ENCODE results near the gene ZNF568. TPM values are rescaled to one million over a fixed set of nuclear protein-coding genes. Genes with fewer than 3 reads are reported as not detected.

ZNF568 gene
- total RNA-seq, 1 donor from 2014 or later, result 13.2 TPM

DNA sequence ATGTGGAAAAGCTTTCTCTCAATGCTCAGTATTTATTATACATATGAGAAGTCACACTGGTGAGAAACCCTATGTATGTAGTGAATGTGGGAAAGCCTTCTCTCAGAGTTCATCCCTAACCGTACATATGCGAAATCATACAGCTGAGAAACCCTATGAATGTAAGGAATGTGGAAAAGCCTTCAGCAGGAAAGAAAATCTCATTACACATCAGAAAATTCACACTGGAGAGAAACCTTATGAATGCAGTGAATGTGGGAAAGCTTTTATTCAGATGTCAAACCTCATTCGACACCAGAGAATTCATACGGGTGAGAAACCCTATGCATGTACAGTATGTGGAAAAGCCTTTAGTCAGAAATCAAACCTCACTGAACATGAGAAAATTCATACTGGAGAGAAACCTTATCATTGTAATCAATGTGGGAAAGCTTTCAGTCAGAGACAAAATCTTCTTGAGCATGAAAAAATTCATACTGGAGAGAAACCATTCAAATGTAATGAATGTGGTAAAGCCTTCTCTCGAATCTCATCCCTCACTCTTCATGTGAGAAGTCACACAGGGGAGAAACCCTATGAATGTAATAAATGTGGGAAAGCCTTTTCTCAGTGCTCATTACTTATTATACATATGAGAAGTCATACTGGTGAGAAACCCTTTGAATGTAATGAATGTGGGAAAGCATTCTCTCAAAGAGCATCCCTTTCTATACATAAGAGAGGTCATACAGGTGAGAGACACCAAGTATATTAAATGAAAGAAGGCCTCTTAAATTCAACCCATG, 34.4 kb downstream of the ZNF568 start:
- H3K36me3 Mint-ChIP-seq (ENCODE audit: unreplicated experiment), result peaks cover 57% of the 10 kb centered on the region
- no peak overlapping the region for H3K27ac Mint-ChIP-seq (ENCODE audit: unreplicated experiment)
- H3K4me1 Mint-ChIP-seq (ENCODE audit: unreplicated experiment), result no peaks in the 10 kb centered on the region
- no peak overlapping the region for H3K4me3 Mint-ChIP-seq (ENCODE audit: unreplicated experiment)
- TF ChIP-seq, protein P1, sequence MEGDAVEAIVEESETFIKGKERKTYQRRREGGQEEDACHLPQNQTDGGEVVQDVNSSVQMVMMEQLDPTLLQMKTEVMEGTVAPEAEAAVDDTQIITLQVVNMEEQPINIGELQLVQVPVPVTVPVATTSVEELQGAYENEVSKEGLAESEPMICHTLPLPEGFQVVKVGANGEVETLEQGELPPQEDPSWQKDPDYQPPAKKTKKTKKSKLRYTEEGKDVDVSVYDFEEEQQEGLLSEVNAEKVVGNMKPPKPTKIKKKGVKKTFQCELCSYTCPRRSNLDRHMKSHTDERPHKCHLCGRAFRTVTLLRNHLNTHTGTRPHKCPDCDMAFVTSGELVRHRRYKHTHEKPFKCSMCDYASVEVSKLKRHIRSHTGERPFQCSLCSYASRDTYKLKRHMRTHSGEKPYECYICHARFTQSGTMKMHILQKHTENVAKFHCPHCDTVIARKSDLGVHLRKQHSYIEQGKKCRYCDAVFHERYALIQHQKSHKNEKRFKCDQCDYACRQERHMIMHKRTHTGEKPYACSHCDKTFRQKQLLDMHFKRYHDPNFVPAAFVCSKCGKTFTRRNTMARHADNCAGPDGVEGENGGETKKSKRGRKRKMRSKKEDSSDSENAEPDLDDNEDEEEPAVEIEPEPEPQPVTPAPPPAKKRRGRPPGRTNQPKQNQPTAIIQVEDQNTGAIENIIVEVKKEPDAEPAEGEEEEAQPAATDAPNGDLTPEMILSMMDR (IDR thresholded peaks at IDR 0.05), result no peak
- peaks cover 46% of the 10 kb centered on the region for H3K9me3 Mint-ChIP-seq (ENCODE audit: unreplicated experiment)
- H3K27me3 Mint-ChIP-seq (ENCODE audit: unreplicated experiment), result no peaks in the 10 kb centered on the region
- DNase-seq (ENCODE audit: extremely low spot score, unreplicated experiment), result no peak

DNA sequence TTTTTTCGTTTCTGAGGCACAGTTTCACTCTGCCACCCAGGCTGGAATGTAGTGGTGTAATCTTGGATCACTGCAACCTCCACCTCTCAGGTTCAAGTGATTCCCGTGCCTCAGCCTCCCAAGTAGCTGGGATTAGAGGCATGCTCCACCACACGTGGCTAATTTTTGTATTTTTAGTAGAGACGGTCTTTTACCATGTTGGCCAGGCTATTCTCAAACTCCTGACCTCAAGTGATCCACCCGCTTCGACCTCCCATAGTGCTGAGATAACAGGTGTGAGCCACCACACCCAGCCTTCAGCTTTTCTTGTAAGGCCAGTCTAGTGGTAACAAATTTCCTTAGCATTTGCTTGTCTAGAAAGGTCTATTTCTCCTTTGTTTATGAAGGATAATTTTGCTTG, 46.2 kb downstream of the ZNF568 start:
- no peaks in the 10 kb centered on the region for H3K27me3 Mint-ChIP-seq (ENCODE audit: unreplicated experiment)
- no peak overlapping the region for H3K27ac Mint-ChIP-seq (ENCODE audit: unreplicated experiment)
- peaks cover 38% of the 10 kb centered on the region for H3K9me3 Mint-ChIP-seq (ENCODE audit: unreplicated experiment)
- peaks cover 16% of the 10 kb centered on the region for H3K36me3 Mint-ChIP-seq (ENCODE audit: unreplicated experiment)
- TF ChIP-seq, protein P1 (IDR thresholded peaks at IDR 0.05), result no peak
- no peak overlapping the region for H3K4me3 Mint-ChIP-seq (ENCODE audit: unreplicated experiment)
- DNase-seq (ENCODE audit: extremely low spot score, unreplicated experiment), result no peak
- H3K4me1 Mint-ChIP-seq (ENCODE audit: unreplicated experiment), result no peaks in the 10 kb centered on the region

DNA sequence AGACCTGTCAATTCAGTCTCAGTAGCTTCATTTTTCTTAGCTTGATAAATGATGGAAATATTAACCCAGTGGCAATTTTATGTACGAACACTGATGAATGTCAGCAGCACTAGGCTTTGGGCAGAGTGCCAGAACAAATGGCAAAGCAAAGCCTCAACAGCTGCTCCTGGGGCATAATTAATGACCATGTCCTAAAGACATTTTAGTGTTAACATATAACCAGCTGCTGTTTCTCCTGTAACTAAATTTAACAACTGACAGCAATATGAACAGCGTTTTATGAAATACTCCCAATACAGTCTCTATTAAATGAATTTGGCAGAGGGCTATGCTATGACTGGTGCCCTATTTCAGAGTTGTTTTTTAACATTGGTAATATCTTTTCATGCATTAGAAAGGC, 47.1 kb downstream of the ZNF568 start:
- TF ChIP-seq, protein P1 (IDR thresholded peaks at IDR 0.05), result no peak
- Mint-ChIP-seq H3K27ac (ENCODE audit: unreplicated experiment) (no peak overlapping the region), H3K4me1 (ENCODE audit: unreplicated experiment) (no peaks in the 10 kb centered on the region), H3K4me3 (ENCODE audit: unreplicated experiment) (no peak overlapping the region), H3K27me3 (ENCODE audit: unreplicated experiment) (no peaks in the 10 kb centered on the region), H3K9me3 (ENCODE audit: unreplicated experiment) (peaks cover 30% of the 10 kb centered on the region), H3K36me3 (ENCODE audit: unreplicated experiment) (peaks cover 13% of the 10 kb centered on the region)
- no peak for DNase-seq (ENCODE audit: extremely low spot score, unreplicated experiment)

DNA sequence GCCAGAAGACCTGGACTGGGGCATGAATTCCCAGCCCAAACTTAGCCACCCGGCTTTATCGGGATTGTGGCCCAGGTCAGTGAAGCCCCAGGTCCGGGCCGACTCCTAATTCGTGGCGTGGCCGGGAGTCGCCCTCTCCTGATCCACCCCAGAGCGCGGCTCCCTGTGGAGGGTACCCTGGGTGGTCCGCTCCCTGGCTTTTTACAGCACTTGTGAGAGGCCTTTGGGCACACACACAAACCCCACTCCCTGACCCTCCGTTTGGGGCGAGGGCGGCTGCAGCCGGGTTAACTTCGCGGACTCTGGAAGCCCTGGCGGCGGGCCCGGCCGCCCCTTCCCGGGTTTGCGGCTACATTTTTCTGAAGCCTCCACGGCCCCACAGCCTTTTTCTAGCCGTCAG, 56.4 kb downstream of the ZNF568 start:
- Mint-ChIP-seq H3K4me1 (ENCODE audit: unreplicated experiment) (no peaks in the 10 kb centered on the region), H3K36me3 (ENCODE audit: unreplicated experiment) (peaks cover 16% of the 10 kb centered on the region), H3K27ac (ENCODE audit: unreplicated experiment) (no peak overlapping the region), H3K27me3 (ENCODE audit: unreplicated experiment) (no peaks in the 10 kb centered on the region), H3K4me3 (ENCODE audit: unreplicated experiment) (no peak overlapping the region), H3K9me3 (ENCODE audit: unreplicated experiment) (peaks cover 17% of the 10 kb centered on the region)
- TF ChIP-seq, protein P1 (IDR thresholded peaks at IDR 0.05), result no peak
- DNase-seq (ENCODE audit: extremely low spot score, unreplicated experiment), result no peak

DNA sequence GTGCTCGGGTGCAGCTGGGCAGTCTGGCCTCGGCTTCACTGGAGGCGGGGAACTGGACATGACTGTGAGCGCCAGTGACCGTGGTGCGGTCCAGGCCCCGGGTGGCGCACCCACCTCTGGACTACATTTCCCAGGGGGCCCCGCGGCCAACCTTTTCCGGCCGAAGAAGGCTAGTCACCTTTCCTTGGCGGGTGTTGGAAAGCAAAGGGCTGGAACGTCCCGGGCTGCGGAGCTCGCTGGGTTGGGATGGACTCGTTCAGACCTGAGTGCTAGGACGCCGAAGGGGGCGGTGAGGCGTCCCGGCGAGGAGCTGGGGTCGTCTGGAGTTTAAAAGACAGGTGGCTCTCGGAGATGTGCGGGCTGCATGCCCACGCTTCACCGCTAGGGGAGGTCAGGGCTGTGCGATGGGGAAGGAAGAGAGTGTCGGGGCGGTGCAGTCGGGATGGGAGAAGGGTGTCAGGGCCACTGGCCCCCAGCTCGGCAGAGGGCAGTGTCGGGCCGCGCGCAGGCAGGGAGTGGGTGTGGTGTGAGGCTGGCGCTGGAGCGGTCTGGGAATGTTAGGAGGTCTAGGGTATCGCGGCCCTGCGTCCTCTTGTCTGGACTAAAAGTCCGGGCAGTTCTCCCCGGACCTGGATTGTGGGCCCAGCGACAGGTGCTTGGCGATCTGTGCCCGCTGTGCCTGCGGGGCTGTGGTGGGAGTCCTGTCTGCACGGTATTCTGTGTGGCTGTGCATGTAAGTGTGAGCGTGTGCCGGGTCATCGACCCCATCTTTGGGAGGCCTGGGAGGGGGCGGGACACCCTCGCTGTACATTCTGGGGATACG, 57.1 kb downstream of the ZNF568 start:
- no peaks in the 10 kb centered on the region for H3K27me3 Mint-ChIP-seq (ENCODE audit: unreplicated experiment)
- TF ChIP-seq, protein P1 (IDR thresholded peaks at IDR 0.05), result no peak
- no peaks in the 10 kb centered on the region for H3K4me1 Mint-ChIP-seq (ENCODE audit: unreplicated experiment)
- H3K9me3 Mint-ChIP-seq (ENCODE audit: unreplicated experiment), result peaks cover 24% of the 10 kb centered on the region
- H3K4me3 Mint-ChIP-seq (ENCODE audit: unreplicated experiment), result no peak overlapping the region
- H3K36me3 Mint-ChIP-seq (ENCODE audit: unreplicated experiment), result peaks cover 19% of the 10 kb centered on the region
- no peak overlapping the region for H3K27ac Mint-ChIP-seq (ENCODE audit: unreplicated experiment)
- no peak for DNase-seq (ENCODE audit: extremely low spot score, unreplicated experiment)
